GM12878 (cell line): Measurements from ENCODE around the gene CYTH2. TPM values are rescaled to one million over a fixed set of nuclear protein-coding genes. Genes with fewer than 3 reads are reported as not detected.

Source experiments
- ATF7 ChIP-seq: fragments of 450-650 bp; IDR thresholded peaks from 2 replicates; pipeline ENCODE4 v1.6.1; 2016; ENCODE audit warnings: low read depth, mild to moderate bottlenecking
- BMI1 ChIP-seq: fragments of 450-650 bp; IDR thresholded peaks from 2 replicates; pipeline ENCODE4 v1.6.1; 2016; ENCODE audit warnings: mild to moderate bottlenecking, moderate library complexity, borderline replicate concordance
- CHD2 ChIP-seq: IDR thresholded peaks from 2 replicates; pipeline ENCODE4 v1.6.1; 2011; ENCODE audit warnings: low read depth, low read length, improper control_type of control experiment, borderline replicate concordance
- DPF2 ChIP-seq: fragments of 450-650 bp; IDR thresholded peaks from 2 replicates; pipeline ENCODE4 v1.6.1; 2017; ENCODE audit warnings: mild to moderate bottlenecking
- E2F4 ChIP-seq: IDR thresholded peaks from 2 replicates; pipeline ENCODE4 v1.6.1; 2012; ENCODE audit warnings: low read depth, low read length, improper control_type of control experiment
- HCFC1 ChIP-seq: fragments of 150-350 bp; IDR thresholded peaks from 2 replicates; pipeline ENCODE4 v1.6.1; 2014; ENCODE audit warnings: low read length
- IRF4 ChIP-seq: IDR thresholded peaks from 2 replicates; pipeline ENCODE4 v1.6.1; 2011; ENCODE audit warnings: low read depth, low read length
- MYB ChIP-seq: fragments of 150-350 bp; IDR thresholded peaks from 2 replicates; pipeline ENCODE4 v1.6.1; 2014; ENCODE audit warnings: mild to moderate bottlenecking, low read depth, low read length, borderline replicate concordance
- PAX8 ChIP-seq: fragments of 450-650 bp; IDR thresholded peaks from 2 replicates; pipeline ENCODE4 v1.6.1; 2017; ENCODE audit warnings: mild to moderate bottlenecking, moderate library complexity
- PML ChIP-seq: IDR thresholded peaks from 2 replicates; pipeline ENCODE4 v1.6.1; 2012; ENCODE audit warnings: low read length, inconsistent platforms
- SIN3A ChIP-seq: IDR thresholded peaks from 2 replicates; pipeline ENCODE4 v1.6.1; 2012; ENCODE audit warnings: low read depth, low read length, improper control_type of control experiment
- USF2 ChIP-seq: IDR thresholded peaks from 2 replicates; pipeline ENCODE4 v1.6.1; 2011; ENCODE audit warnings: low read depth, low read length, improper control_type of control experiment, borderline replicate concordance
- ZBED1 ChIP-seq: IDR thresholded peaks from 2 replicates; pipeline ENCODE4 v1.6.1; 2016; ENCODE audit warnings: borderline replicate concordance
- ZBTB4 ChIP-seq: fragments of 450-650 bp; formaldehyde crosslinking; IDR thresholded peaks from 2 replicates; pipeline ENCODE4 v1.4.0; 2022; ENCODE audit warnings: mild to moderate bottlenecking, moderate library complexity
- ZNF217 ChIP-seq: fragments of 450-650 bp; IDR thresholded peaks from 2 replicates; pipeline ENCODE4 v1.6.1; 2017; ENCODE audit warnings: antibody characterized with exemption, mild to moderate bottlenecking
- ZNF384 ChIP-seq: IDR thresholded peaks from 2 replicates; pipeline ENCODE4 v1.6.1; 2012; ENCODE audit warnings: low read depth, mild to moderate bottlenecking, low read length, improper control_type of control experiment, borderline replicate concordance
- polyA plus RNA-seq, 11 experiments: library from polyadenylated mRNA; depleted of rRNA in 4 of 11; unstranded in 6 of 11; stranded (reverse) in 5 of 11; fragments of >200 nt; fragmentation: Nextera tagmentation in 4 of 11; fragmentation: Illumina TruSeq in 1 of 11; extraction: Ambion mirVana in 4 of 11; extraction: Trizol in 1 of 11; gene quantifications; 1 replicate in 1 of 11; 2 replicates in 10 of 11; pipeline versions ENCODE4 v1.2.1 to v1.2.3, GENCODE V29; 2011 to 2016; ENCODE audit warnings: inconsistent platforms in 2 of 11, missing spikeins in 2 of 11, low read depth in 1 of 11
- total RNA-seq, 4 experiments: library from RNA; depleted of rRNA in 3 of 4; stranded (reverse); fragments of >200 nt in 3 of 4; fragmentation: Illumina TruSeq in 1 of 4; extraction: Trizol in 1 of 4; gene quantifications; 2 replicates each; pipeline versions ENCODE4 v1.2.1 to v1.2.3, GENCODE V29; 2013 to 2021
- TF ChIP-seq, protein P1 (sequence below): fragments of 450-650 bp; IDR thresholded peaks from 2 replicates; pipeline ENCODE4 v1.6.1; 2017; ENCODE audit warnings: low read depth, mild to moderate bottlenecking, moderate library complexity
- TF ChIP-seq, protein P2 (sequence below): fragments of 450-650 bp; IDR thresholded peaks from 2 replicates; pipeline ENCODE4 v1.6.1; 2016; ENCODE audit warnings: mild to moderate bottlenecking

Gene CYTH2
- total and polyA plus RNA-seq, 10 of the 15 experiments (the other 5 are each of a cell fraction or from before 2014, with no cell fraction given), result 1.3 to 31.9 (median 22.2) TPM

- no peak for TF ChIP-seq MYB
- TF ChIP-seq ZBTB4 (CRISPR knock-in tag), result no peak
- no peak for TF ChIP-seq ZNF217
- TF ChIP-seq DPF2, result 0 out of 2 replicates have a peak, but pooled peaks have one; percentile 16
- peak; percentile 54; the same call in 1 of the 2 replicates for TF ChIP-seq ZBED1
- no peak for TF ChIP-seq PAX8
- TF ChIP-seq HCFC1, result peak; percentile 95
- TF ChIP-seq ZNF384, result no peak
- TF ChIP-seq, protein P1, sequence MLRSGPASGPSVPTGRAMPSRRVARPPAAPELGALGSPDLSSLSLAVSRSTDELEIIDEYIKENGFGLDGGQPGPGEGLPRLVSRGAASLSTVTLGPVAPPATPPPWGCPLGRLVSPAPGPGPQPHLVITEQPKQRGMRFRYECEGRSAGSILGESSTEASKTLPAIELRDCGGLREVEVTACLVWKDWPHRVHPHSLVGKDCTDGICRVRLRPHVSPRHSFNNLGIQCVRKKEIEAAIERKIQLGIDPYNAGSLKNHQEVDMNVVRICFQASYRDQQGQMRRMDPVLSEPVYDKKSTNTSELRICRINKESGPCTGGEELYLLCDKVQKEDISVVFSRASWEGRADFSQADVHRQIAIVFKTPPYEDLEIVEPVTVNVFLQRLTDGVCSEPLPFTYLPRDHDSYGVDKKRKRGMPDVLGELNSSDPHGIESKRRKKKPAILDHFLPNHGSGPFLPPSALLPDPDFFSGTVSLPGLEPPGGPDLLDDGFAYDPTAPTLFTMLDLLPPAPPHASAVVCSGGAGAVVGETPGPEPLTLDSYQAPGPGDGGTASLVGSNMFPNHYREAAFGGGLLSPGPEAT, result peak; percentile 93
- TF ChIP-seq, protein P2, sequence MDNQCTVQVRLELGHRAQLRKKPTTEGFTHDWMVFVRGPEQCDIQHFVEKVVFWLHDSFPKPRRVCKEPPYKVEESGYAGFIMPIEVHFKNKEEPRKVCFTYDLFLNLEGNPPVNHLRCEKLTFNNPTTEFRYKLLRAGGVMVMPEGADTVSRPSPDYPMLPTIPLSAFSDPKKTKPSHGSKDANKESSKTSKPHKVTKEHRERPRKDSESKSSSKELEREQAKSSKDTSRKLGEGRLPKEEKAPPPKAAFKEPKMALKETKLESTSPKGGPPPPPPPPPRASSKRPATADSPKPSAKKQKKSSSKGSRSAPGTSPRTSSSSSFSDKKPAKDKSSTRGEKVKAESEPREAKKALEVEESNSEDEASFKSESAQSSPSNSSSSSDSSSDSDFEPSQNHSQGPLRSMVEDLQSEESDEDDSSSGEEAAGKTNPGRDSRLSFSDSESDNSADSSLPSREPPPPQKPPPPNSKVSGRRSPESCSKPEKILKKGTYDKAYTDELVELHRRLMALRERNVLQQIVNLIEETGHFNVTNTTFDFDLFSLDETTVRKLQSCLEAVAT, result no peak
- peak; percentile 53 for TF ChIP-seq PML
- TF ChIP-seq SIN3A, result peak; percentile 96
- peak; percentile 53; the same call in 1 of the 2 replicates for TF ChIP-seq ATF7
- TF ChIP-seq USF2, result no peak
- peak; percentile 55; the same call in 1 of the 2 replicates for TF ChIP-seq IRF4
- TF ChIP-seq E2F4, result no peak
- TF ChIP-seq CHD2, result peak; percentile 99
- TF ChIP-seq BMI1, result peak; percentile 75; the same call in 1 of the 2 replicates
These were observed 23.3 kb upstream of the CYTH2 start, which contains the start of gene GRWD1 (continued) for GRCh38 chr19:48445606-48446481.
